Measurements from ENCODE around the gene FEZ2. TPM values are rescaled to one million over a fixed set of nuclear protein-coding genes. Genes with fewer than 3 reads are reported as not detected.

Gene FEZ2
- total and polyA plus RNA-seq, 3 donors from 2014 or later: 46.2 to 63.6 (median 56.6) TPM

DNA sequence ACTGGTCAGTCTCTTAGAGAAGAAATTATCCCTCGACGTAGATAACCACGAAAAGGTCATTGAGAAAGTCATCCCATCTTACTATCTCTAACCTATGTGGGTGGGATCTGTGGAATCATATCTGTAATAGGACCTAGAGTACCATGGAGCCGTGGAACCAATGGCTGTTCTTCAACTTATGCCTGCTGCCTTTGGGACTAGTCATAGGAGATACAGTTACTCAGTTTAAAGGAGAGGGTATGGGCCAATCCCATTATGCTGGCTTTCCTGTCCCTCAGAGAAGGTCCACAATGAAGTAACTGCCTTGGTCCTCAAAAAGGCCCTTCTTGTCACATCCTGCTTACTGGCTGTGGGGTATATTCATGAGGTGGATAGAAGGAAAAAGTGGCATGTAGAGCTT lies 77.5 kb downstream of the FEZ2 start:
- Histone ChIP-seq H3K27me3 (no peaks in the 10 kb centered on the region), H3K36me3 (ENCODE audit: low read depth, missing control alignments) (no peaks in the 10 kb centered on the region), H3K4me1 (no peaks in the 10 kb centered on the region), H3K9me3 (no peaks in the 10 kb centered on the region), H3K4me3 (no peak overlapping the region), H3K27ac (no peak overlapping the region)
- 89 to 92% methylated on average over 4 of the region's 4 CpGs for WGBS, 2 donors
- DNase-seq: no peak
- TF ChIP-seq, protein P1, sequence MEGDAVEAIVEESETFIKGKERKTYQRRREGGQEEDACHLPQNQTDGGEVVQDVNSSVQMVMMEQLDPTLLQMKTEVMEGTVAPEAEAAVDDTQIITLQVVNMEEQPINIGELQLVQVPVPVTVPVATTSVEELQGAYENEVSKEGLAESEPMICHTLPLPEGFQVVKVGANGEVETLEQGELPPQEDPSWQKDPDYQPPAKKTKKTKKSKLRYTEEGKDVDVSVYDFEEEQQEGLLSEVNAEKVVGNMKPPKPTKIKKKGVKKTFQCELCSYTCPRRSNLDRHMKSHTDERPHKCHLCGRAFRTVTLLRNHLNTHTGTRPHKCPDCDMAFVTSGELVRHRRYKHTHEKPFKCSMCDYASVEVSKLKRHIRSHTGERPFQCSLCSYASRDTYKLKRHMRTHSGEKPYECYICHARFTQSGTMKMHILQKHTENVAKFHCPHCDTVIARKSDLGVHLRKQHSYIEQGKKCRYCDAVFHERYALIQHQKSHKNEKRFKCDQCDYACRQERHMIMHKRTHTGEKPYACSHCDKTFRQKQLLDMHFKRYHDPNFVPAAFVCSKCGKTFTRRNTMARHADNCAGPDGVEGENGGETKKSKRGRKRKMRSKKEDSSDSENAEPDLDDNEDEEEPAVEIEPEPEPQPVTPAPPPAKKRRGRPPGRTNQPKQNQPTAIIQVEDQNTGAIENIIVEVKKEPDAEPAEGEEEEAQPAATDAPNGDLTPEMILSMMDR (IDR thresholded peaks at IDR 0.05): no peak
- TF ChIP-seq POLR2A (IDR thresholded peaks at IDR 0.05): no peak
- intact Hi-C loops (cut with DNase I; ENCODE audit: low total_unique reads): no loop called here

DNA sequence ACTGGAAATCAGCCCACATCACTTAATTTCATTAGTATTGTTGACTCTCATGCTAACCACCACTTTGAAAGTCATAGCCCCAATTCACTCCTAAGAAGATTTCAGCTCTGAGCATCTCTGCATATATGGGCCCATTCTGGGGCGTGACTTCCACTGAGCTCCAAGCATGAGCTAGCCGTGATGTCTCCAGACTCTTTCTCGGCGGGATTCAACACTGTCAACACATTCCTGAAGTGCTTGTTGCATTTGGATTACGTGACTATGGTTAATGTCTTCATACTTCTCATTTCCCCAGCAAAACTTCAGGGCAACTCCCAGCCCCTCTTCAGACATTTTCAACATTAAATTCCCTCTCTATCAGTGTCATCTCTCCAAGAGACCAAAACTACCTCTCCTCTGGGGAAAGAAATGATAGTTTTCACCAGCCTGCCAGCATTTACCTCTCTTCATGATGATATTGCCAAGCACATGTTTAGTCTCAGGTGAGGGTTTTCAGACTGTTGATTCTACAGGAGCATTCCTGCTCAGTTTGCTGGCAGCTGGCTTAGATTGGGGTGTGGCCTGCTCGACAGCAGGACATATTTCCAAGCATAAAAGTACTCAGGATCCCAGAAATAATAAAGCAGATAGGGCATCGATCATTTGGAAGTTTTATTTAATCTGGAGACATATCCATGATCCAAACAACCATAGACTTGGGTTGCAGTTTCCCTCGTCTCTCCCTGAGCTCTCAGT lies 81.7 kb downstream of the FEZ2 start:
- 92 to 96% methylated on average over 8 of the region's 8 CpGs for WGBS, 2 donors
- intact Hi-C loops (cut with DNase I; ENCODE audit: low total_unique reads): no loop called here
- no peaks in the 10 kb centered on the region for H3K27me3 ChIP-seq
- no peak overlapping the region for H3K27ac ChIP-seq
- H3K36me3 ChIP-seq (ENCODE audit: low read depth, missing control alignments): no peaks in the 10 kb centered on the region
- TF ChIP-seq POLR2A (IDR thresholded peaks at IDR 0.05): no peak
- TF ChIP-seq, protein P1 (IDR thresholded peaks at IDR 0.05): no peak
- no peak for DNase-seq
- no peaks in the 10 kb centered on the region for H3K9me3 ChIP-seq
- no peaks in the 10 kb centered on the region for H3K4me1 ChIP-seq
- no peak overlapping the region for H3K4me3 ChIP-seq

DNA sequence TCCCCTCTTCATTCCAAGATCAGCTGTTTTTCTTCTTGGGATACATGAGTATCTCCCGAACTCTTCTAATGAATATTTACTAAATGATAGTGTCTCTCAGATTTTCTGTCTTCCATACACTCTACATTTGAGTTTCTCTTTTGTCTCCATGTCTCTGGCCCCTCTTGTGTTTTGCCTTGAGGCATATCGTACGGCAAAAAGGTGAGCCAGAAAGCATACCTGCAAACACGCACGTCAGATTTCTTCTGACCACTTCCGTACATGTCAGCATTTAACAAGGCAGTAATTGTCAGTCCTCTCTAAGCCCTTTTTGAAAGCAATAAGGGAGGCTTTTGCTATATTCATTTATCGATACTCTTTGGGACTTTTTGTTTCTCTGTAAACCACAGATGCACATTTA lies 82.4 kb downstream of the FEZ2 start:
- TF ChIP-seq POLR2A (IDR thresholded peaks at IDR 0.05): no peak
- H3K27ac ChIP-seq: no peak overlapping the region
- no peaks in the 10 kb centered on the region for H3K4me1 ChIP-seq
- WGBS, 2 donors: 82 to 83% methylated on average over 7 of the region's 7 CpGs
- no peaks in the 10 kb centered on the region for H3K9me3 ChIP-seq
- H3K27me3 ChIP-seq: no peaks in the 10 kb centered on the region
- DNase-seq: no peak
- no peak overlapping the region for H3K4me3 ChIP-seq
- no peaks in the 10 kb centered on the region for H3K36me3 ChIP-seq (ENCODE audit: low read depth, missing control alignments)
- intact Hi-C loops (cut with DNase I; ENCODE audit: low total_unique reads): no loop called here

DNA sequence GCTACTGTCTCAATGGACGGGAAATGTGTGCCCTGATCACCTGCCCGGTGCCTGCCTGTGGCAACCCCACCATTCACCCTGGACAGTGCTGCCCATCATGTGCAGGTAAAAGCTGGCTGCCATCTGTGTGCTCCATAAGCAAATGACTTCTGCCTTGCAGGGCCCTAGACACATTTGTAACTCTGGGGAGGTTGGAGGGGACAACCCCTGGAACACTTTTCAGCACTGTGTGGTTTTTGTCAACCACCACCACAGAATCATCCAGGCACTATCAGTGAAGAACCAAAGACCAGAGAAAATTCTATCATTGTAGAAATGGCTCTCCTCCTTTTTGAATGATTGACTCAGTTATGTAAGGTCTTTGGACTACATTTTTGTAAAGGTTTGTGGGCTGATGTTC lies 84.3 kb downstream of the FEZ2 start:
- H3K36me3 ChIP-seq (ENCODE audit: low read depth, missing control alignments): no peaks in the 10 kb centered on the region
- H3K27me3 ChIP-seq: no peaks in the 10 kb centered on the region
- TF ChIP-seq, protein P1 (IDR thresholded peaks at IDR 0.05): no peak
- TF ChIP-seq POLR2A (IDR thresholded peaks at IDR 0.05): no peak
- no peaks in the 10 kb centered on the region for H3K4me1 ChIP-seq
- 97 to 100% methylated on average over 2 of the region's 2 CpGs for WGBS, 2 donors
- H3K9me3 ChIP-seq: no peaks in the 10 kb centered on the region
- H3K4me3 ChIP-seq: no peak overlapping the region
- no peak overlapping the region for H3K27ac ChIP-seq
- intact Hi-C loops (cut with DNase I; ENCODE audit: low total_unique reads): no loop called here
- DNase-seq: no peak

DNA sequence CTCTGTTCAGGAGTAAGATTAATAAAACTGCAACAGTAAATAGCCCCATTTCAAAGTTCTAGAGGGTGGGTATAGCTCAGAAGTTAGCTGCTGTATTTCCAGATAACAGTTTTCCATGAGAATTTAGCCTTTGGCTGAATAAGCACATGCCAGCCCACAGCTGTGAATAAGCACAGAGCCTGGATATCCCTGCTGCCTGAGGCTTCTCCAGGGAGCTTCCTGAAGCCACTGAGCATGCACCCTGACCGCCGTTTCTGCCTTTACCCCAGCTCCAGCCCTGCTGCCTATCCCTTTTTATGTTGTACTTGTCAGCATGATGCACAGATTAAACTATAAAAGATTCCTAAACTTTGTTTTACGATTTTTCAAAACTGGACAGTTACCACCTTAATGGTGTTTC lies 85.3 kb downstream of the FEZ2 start:
- WGBS, 2 donors: 80 to 85% methylated on average over 3 of the region's 3 CpGs
- intact Hi-C loops (cut with DNase I; ENCODE audit: low total_unique reads): no loop called here
- no peak for TF ChIP-seq POLR2A (IDR thresholded peaks at IDR 0.05)
- TF ChIP-seq, protein P1 (IDR thresholded peaks at IDR 0.05): no peak
- Histone ChIP-seq H3K4me3 (no peak overlapping the region), H3K4me1 (no peaks in the 10 kb centered on the region), H3K27me3 (no peaks in the 10 kb centered on the region), H3K36me3 (ENCODE audit: low read depth, missing control alignments) (no peaks in the 10 kb centered on the region), H3K27ac (no peak overlapping the region), H3K9me3 (no peaks in the 10 kb centered on the region)
- DNase-seq: no peak

All from testis (tissue), 3 donors.